Activated CD8-positive, alpha-beta memory T cell treated with anti-CD3 and anti-CD28 coated beads, Interleukin-2, amount 50 U/mL, for 1 hour (primary cell): ENCODE data around the gene FCRL6.

Experiments
- DNase-seq: peaks from one replicate; pipeline ENCODE4 v3.0.0-alpha.2; 2020; ENCODE audit errors: extremely low read depth

Gene FCRL6

GRCh38 chr1:159802111-159802510 lies at the start of gene FCRL6:
FCRL6 (plus strand) TSS chr1:159802360; CDS start chr1:159802425, 65 bp downstream.
- no peak for DNase-seq

DNA sequence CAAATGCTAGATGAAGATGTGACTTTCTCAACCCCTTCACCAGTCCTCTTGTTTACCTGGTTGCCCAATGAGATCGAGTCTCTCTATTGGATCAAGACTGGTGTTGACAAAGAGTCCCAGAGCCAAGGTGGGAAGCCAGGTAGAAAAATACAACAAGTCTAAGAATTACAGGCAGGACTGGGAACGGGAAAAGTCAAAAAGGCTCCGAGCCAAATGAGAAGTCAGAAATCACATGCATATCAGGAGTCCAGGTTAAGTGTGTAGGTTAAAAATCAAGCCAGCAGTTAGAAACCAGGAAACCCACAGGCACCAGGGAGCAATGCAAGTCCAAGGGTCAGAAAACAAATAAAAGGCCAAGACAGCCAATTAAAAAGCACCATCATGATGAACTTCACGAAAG lies 48.8 kb upstream of the FCRL6 start:
- no peak for DNase-seq

DNA sequence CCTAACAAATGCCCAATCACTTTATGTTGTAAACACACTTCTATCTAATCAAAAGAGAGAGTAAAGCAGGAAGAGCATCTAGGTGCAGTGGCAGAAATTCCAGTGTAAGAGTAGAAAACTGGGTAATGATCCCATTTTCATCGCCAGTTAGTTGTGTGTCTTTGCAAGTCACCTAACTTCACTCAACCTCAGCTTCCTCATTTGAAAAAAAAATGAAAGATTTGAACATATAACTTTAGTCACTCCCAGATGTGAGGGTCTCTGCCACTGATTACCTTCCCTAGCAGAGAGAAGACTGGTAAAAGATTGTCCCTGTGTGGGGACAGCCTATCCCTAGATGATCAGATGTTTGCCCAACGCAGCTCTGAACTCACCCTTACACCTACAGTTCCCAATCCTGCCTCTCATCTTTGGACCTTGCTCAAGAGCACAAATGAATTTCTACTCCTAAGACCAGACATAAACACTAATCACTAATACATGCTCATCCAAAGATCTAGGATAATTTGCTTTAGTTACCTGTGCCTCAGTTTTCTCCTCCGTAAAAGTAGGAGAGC lies 46.6 kb upstream of the FCRL6 start:
- DNase-seq: no peak

DNA sequence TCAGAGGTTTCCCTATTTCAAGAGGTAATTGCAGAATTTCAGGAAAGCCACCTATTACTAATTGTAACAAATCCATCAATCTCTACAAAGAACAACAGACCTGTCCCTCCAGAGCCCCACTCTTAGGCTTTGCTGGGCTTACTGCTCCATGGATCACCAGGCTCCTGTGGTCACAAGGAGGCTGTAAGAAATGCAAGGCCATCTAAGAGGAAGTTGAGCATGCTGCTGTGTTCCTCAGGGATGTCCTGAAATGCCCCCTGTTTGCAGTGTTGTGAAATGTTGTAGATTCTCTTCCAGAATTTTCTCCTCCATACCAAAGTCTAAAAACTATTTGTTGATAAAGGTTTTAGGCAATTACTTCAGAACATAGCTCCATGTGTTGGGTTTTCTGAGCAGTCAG lies 45.8 kb upstream of the FCRL6 start:
- no peak for DNase-seq

DNA sequence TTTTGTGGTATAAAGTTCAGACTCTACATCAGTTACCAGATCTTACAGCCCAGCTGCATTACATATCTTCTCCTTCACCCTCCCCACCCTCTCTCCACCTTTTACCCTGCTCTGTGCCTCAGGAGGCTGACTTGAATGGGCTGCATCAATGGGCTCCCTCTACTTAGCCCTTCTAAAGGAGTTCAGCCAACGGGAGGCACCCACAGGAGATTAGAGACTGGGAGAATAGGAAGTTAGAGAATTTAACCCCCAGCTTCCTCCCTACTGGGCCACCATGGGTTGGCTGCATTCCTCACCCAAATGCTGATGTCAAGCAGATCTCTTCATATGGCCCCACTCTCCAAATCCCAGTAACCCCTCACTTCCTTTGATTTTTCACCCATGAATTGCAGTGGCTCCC lies 38.5 kb upstream of the FCRL6 start:
- DNase-seq: no peak

DNA sequence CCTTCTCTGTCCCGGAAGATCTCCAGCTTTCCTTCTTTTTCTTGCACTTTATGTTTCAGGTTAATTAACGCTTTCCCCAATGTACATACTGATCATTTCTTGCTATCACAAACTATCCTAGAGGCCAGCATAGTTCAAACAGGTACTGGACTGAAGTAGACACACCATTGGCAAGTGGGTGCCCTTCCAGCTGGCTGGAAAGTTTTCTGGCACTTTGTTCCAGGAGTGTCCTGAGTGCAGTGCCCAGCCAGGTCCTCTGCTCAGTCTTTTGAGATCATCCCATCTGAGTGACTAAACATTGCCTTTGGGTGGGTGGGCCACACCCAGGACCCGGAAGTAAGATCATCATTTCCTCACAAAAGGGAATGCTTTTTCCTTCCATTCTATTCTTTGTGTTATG lies 36.4 kb upstream of the FCRL6 start:
- no peak for DNase-seq

GRCh38 chr1:159771127-159771895 lies 30.8 kb upstream of the FCRL6 start:
- no peak for DNase-seq

GRCh38 chr1:159774465-159774864 lies 27.7 kb upstream of the FCRL6 start:
- no peak for DNase-seq

DNA sequence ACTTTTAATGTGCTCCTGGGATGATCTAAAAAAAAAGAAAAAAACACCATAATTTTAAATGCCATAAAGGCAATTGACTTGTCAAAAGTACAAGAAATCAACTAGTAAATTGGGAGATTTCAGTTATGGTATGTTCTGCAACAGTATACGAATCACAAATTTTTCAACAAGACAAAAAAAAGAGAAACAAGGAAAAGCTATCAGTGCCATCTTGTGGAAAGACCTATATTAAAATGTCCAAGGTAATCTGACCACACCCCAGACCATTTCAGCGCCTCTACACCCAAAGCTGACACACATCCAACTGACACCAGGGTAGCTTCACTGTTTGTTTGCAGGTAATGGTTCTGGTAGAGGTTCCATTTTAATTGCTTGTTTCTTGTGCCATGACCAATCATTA lies 26.4 kb upstream of the FCRL6 start:
- no peak for DNase-seq

- no peak for DNase-seq
These were observed 23.9 kb upstream of the FCRL6 start for GRCh38 chr1:159778266-159778665.

GRCh38 chr1:159779403-159779851 lies 22.7 kb upstream of the FCRL6 start:
- no peak for DNase-seq

DNA sequence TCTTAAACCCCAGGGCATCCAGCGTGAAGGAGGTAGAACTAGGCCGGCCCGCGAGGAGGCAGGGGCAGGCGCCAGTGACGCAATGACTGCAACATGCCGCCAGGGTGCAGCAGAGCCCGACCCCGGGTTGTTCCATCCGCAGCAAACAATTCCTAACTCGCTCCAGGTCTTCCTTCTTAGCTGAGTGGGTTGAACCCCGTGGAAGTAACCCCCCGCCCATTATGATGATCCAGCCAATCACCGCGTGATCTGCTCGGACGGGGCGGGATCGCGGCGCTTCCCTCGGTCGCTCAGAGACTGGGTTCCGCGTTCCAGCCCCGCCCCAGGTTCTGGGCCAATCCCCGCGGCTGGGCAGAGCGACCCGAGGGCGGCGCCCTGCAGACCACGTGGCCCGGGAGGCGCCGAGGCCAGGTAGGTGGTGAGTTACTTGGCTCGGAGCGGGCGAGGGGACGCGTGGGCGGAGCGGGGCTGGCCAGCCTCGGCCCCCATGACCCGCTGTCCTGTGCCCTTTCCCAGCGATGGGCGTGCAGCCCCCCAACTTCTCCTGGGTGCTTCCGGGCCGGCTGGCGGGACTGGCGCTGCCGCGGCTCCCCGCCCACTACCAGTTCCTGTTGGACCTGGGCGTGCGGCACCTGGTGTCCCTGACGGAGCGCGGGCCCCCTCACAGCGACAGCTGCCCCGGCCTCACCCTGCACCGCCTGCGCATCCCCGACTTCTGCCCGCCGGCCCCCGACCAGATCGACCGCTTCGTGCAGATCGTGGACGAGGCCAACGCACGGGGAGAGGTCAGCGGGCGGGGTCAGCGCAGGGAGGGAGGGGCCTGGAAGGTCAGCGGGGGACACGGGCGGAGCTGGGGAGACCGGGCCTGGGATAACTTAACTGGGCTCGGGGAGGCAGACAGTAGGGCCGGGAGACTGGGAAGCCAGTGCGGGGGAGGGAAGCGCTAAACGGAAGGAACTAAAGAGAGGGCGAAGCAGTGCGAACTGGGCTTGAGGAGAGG lies 21.3 kb upstream of the FCRL6 start, which contains the start of gene DUSP23:
Gene DUSP23, plus strand, starts transcription at position 380 of the 1,000 bp plus-strand sequence. Its CDS starts 139 bp downstream, at position 519.
- peak; percentile 82 for DNase-seq

GRCh38 chr1:159781992-159782391 lies 20.2 kb upstream of the FCRL6 start:
- no peak for DNase-seq

GRCh38 chr1:159783724-159784123 lies 18.4 kb upstream of the FCRL6 start:
- no peak for DNase-seq

DNA sequence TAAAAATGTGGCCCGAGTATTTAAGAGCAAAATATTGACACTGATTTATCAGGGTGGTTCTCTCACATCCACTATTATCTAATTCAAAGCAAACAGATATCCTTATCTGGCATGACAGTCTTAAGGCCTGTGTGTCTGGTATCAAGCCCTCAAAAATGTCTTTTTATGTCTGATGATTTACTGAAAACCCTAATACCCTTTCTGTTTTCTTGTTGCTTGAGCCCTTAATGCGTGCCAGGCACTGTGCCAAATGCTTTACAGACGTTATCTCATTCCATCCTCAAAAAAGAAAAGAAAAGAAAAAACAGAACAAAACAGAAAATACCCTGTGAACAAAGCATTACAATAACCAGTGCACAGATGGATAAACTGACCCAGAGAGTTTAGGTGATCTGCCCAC lies 15.7 kb upstream of the FCRL6 start:
- DNase-seq: no peak

- DNase-seq: no peak
These were observed 15.2 kb upstream of the FCRL6 start for GRCh38 chr1:159786966-159787365.

DNA sequence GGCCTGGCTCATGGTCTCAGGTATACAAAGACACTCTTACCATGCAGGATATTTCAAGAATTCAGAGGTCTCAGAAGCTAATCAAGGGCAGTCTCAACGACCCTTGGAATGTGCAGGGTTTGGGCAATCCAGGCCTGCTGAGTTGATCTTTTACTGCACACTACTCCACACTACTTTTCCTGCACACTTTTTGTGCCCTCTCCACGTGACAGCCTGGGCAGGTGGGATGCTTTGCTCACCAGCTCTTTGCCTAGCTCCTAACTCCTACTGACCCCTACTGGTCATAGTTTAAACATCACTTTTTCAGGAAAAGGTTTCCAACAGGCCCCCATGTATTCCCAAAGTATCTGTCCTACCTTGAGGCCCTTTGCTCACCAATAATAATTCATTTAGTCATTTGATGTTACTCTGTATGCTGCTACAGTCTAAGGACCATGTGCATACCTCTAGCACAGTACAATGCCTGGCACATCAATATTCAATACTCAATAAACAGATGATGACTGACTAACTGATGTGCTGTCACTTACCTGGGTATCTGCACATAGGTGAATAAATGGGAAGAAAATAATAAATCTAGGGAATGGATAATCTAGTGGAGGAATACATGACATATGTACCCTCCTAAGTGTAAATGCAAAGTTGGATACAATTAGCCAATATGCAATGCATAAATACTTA lies 11.8 kb upstream of the FCRL6 start:
- DNase-seq: no peak

GRCh38 chr1:159791031-159791430 lies 11.1 kb upstream of the FCRL6 start:
- no peak for DNase-seq

DNA sequence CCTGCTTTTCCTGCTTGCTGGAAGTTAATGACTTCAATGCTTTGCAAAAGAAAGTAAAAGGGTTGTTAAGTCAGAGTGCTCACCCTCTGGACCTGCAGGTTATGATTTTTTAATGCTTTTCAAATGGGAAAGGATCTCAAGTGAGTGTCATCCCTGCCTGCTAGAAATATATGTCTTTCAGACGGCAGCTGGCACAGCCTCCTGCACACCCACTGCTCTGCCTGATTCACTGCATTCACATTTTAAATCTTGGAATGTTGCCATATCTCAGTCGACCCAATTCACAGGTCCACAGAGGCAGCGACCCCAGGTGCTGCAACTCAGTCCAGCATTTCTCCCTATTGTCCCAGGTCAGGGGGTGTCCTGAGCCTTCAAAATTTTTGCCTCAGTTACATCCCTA lies 10.7 kb upstream of the FCRL6 start:
- no peak for DNase-seq

DNA sequence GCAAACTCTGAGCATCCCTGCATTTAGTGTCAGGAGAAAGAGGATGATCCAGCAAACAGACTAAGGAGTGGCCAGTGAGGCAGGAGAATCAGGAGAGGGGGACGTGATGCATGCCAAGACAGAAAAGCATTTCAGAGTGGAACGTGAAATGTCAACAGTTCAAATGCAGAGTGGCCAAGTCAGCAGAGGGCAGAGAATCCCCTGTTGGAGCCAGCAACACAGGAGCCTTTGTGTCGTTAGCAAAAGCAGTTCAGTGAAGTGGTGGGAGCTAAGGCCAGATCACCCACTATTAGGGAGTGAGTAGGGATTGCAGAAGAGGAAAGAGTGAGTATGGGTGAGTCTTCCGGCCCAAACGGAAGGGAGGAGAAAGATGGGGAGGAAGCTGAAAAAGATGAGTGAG lies 6.6 kb upstream of the FCRL6 start:
- no peak for DNase-seq

GRCh38 chr1:159798893-159799292 lies 3.3 kb upstream of the FCRL6 start:
- peak; percentile 22 for DNase-seq
